Prostate gland (tissue), 2 donors: ENCODE results near the gene GUCY2C.

Experiments
- CTCF ChIP-seq, 4 experiments: fragments of 200-600 bp in 2 of 4; fragments of 450-650 bp in 2 of 4; sonication (generic) in 2 of 4; IDR thresholded peaks; 1 replicate in 3 of 4; 2 replicates in 1 of 4; pipeline ENCODE4 v1.5.1; 2016 to 2019; ENCODE audit warnings: antibody characterized with exemption in 4 of 4, mild to moderate bottlenecking in 2 of 4, moderate library complexity in 2 of 4
- POLR2AphosphoS5 ChIP-seq: sonication (generic); formaldehyde crosslinking; IDR thresholded peaks from one replicate; pipeline ENCODE4 v1.6.1; 2017; ENCODE audit warnings: antibody characterized with exemption

GRCh38 chr12:14619741-14620501, 76.5 kb downstream of the GUCY2C start:
- TF ChIP-seq POLR2AphosphoS5 (no peak), CTCF (IDR thresholded peaks at IDR 0.05) (no peak)
